HTERT RPE-1 (cell line): ENCODE results near the gene DOK7.

ENCODE experiments used
- in situ Hi-C: fragments of 300-500 bp; cut with MboI; formaldehyde crosslinking; loops from 4 replicates; pipeline ENCODE4 v1.14.3; 2020; ENCODE audit warnings: low sequenced_read_pairs

The DOK7 gene

DNA sequence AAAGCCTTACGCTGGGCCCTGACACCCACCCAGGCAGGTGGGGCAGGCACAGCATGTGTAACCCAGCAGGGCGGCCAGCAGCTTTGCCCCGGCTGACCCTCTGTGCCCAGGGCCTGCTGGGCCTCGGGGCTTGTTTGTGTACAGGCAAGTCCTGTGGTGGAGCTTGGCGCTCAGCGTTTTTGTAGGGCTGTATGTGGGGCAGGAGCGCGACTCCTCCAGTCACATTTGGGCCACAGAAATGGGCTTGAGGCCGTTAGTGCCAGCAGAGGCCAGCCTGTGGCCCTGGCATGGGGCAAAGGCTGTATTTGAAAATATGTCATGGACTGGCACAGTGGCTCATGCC lies 36.0 kb upstream of the DOK7 start:
- in situ Hi-C loops: no loop called here

- in situ Hi-C loops: no loop called here
Measured at GRCh38 chr4:3427706-3428446, 35.2 kb upstream of the DOK7 start.

GRCh38 chr4:3429651-3430050 lies 33.5 kb upstream of the DOK7 start:
- in situ Hi-C loops: no loop called here

DNA sequence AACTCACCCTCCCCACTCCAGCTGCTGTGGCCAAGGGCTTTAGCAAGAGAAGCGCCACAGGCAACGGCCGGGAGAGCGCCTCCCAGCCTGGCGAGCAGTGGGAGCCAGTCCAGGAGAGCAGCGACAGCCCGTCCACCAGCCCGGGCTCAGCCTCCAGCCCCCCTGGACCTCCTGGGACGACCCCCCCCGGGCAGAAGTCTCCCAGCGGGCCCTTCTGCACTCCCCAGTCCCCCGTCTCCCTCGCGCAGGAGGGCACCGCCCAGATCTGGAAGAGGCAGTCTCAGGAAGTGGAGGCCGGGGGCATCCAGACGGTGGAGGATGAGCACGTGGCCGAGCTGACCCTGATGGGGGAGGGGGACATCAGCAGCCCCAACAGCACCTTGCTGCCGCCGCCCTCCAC lies 32.6 kb upstream of the DOK7 start:
- in situ Hi-C loops: no loop called here

- in situ Hi-C loops: no loop called here
Measured at GRCh38 chr4:3431446-3431993, 31.6 kb upstream of the DOK7 start.

DNA sequence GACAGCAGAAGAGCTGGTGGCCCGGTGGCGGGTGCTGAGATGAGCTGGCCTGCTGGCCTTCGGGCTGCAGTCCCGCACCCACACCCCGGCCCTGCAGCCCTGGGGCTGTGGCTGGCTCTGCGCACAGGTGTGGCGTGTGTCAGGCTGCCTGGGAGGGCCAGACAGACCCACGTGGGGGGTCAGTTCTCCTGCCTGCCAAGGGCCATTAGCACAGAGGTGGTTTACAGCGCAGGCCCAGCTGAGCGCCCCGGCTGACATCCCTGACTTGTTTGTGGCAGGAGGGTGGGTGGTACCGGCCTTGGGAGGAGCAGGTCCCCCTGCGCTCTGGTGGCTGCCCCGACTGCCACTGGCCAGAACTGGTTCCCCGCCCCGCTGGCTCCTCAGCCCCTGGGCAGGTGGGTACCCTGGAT lies 30.7 kb upstream of the DOK7 start:
- in situ Hi-C loops: no loop called here

- in situ Hi-C loops: no loop called here
Measured at GRCh38 chr4:3433138-3433869, 29.8 kb upstream of the DOK7 start.

- in situ Hi-C loops: no loop called here
Measured at GRCh38 chr4:3434881-3435685, 28.0 kb upstream of the DOK7 start.

GRCh38 chr4:3435686-3435956 lies 27.5 kb upstream of the DOK7 start:
- in situ Hi-C loops: no loop called here

GRCh38 chr4:3436048-3436797 lies 26.9 kb upstream of the DOK7 start:
- in situ Hi-C loops: no loop called here

DNA sequence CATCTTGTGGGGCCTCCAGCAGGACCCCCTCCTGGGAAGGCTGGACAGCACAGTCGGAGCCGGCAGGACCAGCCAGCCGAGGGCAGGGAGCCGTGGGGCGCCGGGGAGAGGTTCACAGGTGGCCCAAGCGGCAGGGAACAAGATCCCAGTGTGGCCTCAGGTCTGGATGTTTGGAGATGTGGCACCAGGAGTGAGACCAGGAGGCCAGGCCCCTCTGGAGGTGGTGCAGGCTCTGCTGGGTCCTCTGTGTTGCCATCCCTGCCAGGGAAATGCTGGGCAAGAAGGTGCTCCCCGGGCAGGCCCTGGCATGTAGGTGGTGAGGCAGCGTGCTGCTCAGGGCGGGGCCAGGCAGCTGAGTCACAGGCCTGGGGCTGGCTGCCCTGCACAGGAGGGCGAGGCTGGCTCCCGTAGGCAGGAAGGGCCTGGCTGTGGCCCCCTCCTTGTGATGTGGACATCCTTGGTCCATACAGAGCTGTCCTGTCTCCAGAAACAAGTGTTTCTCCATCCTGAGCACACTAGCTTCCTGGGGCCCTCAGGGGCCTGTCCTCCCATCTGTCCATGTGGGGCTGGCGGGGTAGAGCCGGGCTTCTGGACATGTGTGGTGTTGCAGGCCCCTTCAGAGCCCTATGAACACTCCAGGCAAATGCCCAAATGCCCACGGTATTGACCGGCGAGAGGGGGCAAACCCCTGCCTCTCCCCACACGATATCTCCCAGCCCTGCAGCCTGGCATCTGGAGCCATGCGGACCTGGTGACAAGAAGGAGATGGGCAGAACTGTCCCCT lies 26.1 kb upstream of the DOK7 start:
- in situ Hi-C loops: no loop called here

GRCh38 chr4:3437582-3437936 lies 25.5 kb upstream of the DOK7 start:
- in situ Hi-C loops: no loop called here

- in situ Hi-C loops: no loop called here
Measured at GRCh38 chr4:3437998-3438846, 24.9 kb upstream of the DOK7 start.

DNA sequence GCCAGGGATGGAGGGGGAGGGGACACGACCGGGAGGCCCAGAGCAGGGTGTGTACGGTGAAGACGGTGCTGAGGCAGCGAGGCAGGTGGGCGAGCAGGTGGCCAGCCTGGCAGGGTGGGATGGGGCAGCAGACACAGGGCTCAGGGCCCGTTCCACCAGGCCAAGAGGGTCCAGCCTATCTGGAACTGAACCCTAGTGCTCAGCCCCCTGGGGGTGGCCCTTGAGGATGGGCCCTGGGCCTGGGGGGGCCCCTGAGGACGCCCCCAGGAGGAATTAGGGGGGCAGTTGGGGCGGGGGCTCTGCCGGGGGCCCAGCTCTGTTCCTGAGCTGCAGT lies 24.3 kb upstream of the DOK7 start:
- in situ Hi-C loops: no loop called here

DNA sequence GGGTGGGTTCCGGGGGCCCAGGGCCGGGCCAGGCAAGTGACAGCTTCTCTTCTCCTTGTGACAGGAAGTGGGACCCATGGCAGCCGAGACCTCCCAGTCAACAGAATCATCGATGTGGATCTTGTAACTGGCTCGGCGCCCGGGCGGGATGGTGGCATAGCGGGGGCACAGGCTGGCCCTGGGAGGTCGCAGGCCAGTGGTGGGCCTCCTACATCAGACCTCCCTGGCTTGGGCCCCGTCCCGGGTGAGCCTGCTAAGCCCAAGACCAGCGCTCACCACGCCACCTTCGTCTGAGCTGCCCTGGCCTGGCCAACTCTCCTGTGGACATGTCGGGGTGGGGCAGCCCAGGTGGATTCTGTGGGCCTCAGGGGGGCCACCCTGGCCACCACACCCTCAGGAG lies 23.7 kb upstream of the DOK7 start:
- in situ Hi-C loops: no loop called here

GRCh38 chr4:3440011-3440410 lies 23.1 kb upstream of the DOK7 start:
- in situ Hi-C loops: no loop called here

GRCh38 chr4:3440979-3441500 lies 22.1 kb upstream of the DOK7 start:
- in situ Hi-C loops: no loop called here

DNA sequence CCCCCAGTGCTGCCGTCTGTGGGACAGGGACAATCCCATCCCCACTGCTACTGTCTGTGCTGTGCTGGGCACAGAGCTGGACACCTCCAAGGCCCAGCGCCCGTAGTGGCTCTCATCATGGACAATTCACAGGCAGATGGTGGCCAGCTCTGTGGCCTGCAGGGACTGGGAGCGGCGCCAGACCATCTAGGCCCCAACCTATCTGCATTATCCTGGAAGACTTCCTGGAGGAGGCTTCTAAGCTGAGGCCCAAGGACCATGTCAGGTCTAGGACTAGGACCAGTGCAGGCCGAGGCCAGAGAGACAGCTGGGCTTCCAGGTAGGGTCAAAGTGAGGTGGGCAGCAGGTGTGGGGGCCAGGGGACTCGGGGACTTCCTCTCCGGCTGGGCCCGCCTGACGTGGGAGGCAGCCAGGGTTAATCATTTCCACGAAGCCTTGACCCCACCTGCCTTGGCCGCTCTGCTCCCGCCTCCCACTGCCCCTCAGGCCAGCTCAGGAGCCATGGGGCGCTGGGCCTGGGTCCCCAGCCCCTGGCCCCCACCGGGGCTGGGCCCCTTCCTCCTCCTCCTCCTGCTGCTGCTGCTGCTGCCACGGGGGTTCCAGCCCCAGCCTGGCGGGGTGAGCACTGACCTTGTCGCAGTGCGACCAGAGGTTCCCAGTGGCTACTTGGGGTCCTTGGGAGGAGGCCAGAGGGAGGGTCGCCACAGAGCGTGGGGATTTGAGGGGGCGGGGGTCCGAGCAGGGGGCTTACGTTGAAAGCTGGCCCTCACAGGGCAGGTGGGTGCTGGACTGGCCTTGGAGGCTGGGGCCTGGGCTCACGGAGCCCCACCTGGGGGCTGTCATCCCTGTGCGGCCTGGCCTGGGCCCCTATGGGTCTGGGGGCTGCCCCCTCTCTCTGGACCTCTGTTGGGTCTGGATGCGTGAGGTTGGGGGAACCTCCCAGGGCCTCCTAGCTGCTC lies 21.3 kb upstream of the DOK7 start, which contains the start of gene HGFAC:
Gene HGFAC (plus strand): TSS at position 468 of the 959 bp plus-strand sequence. CDS start 34 bp downstream, at position 502.
- in situ Hi-C loops: no loop called here
